ENCODE data around the gene MINDY1. TPM values are rescaled to one million over a fixed set of nuclear protein-coding genes. Genes with fewer than 3 reads are reported as not detected.

Gene MINDY1
- total and polyA plus RNA-seq, 12 donors = 6.0 to 37.5 (median 22.3) TPM

DNA sequence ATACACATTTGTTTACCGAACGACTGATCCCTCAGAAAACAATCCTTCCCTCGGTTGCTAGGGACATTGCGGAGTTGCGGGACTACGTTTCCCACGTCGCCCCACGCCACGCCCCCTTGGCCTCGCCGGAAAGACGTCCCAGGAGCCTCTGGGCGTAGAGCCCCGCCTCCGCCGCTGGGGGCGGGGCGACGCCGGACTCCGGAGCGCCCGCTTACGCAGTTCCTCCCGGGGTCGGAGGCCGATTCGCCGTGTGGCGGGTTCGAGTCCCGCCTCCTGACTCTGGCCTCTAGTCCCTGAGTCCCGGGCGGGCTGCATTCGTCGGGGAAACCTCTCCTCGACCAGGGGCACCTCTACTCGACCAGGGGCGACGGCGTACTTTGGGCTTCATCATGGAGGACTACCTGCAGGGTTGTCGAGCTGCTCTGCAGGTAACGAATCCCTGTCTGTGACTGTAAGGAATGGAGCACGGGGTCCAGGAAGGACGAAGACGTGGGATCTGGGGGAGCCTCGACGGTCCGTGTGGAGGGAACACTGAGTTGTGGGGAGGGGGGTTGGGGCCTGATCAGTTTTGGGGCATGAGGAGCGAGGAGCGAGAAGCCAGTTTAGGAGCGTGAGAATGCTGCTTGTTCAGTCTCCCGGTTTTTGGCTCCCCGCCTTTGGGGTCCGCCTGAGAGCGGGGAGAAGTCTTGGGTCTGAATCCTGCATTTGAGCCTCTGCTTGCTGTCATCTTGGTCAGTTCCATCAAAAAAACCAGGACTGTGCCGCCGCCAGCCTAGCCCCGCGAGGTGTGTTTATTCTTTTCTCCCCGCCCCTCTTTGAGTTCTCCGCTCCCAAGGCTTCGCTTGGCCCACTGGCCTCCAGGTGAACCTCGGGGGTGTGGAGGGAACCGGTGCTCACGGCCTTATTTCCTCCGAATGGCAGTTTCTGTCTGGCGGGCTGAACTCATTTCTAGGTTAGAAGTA is 1.8 kb upstream of the MINDY1 start, which contains the start of gene PRUNE1:
Gene PRUNE1, plus strand, starts transcription at position 206 of the 962 bp plus-strand sequence. Its CDS starts 184 bp downstream, at position 390.
- peak; percentile 96 to 98 (median 98) for DNase-seq
- Histone ChIP-seq H3K4me1 (replicated peaks in 1 of 2) (peaks cover 25 to 70% of the 10 kb centered on the region in 2 donors), H3K27ac (peak within 1 kb of the TSS; percentile 74 to 95 (median 76)), H3K36me3 (replicated peaks in 1 of 2) (no peaks in the 10 kb centered on the region), H3K27me3 (no peaks in the 10 kb centered on the region), H3K9me3 (replicated peaks in 1 of 3) (no peaks in the 10 kb centered on the region), H3K4me3 (peak within 1 kb of the TSS; percentile 46 to 98 (median 81))
- peak in 1 of 2 donors; percentile 9 for TF ChIP-seq POLR2A (IDR thresholded peaks at IDR 0.05)
- TF ChIP-seq, protein P1, sequence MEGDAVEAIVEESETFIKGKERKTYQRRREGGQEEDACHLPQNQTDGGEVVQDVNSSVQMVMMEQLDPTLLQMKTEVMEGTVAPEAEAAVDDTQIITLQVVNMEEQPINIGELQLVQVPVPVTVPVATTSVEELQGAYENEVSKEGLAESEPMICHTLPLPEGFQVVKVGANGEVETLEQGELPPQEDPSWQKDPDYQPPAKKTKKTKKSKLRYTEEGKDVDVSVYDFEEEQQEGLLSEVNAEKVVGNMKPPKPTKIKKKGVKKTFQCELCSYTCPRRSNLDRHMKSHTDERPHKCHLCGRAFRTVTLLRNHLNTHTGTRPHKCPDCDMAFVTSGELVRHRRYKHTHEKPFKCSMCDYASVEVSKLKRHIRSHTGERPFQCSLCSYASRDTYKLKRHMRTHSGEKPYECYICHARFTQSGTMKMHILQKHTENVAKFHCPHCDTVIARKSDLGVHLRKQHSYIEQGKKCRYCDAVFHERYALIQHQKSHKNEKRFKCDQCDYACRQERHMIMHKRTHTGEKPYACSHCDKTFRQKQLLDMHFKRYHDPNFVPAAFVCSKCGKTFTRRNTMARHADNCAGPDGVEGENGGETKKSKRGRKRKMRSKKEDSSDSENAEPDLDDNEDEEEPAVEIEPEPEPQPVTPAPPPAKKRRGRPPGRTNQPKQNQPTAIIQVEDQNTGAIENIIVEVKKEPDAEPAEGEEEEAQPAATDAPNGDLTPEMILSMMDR (IDR thresholded peaks at IDR 0.05) = peak in 2 of 6 experiments; percentile 7 to 33
- 1% methylated on average over 32 to 69 of the region's 69 CpGs for WGBS, 4 donors
- intact Hi-C loops (cut with DNase I) = no loop called here

- Histone ChIP-seq H3K27me3 (no peaks in the 10 kb centered on the region), H3K36me3 (replicated peaks in 1 of 2) (peaks cover 0 to 2% of the 10 kb centered on the region in 2 donors), H3K9me3 (replicated peaks in 1 of 3) (no peaks in the 10 kb centered on the region), H3K4me3 (peak overlapping the region in 1 of 4 donors; percentile 93), H3K27ac (peak overlapping the region; percentile 74 to 95 (median 76)), H3K4me1 (replicated peaks in 1 of 2) (peaks cover 21 to 70% of the 10 kb centered on the region in 2 donors)
- no peak for DNase-seq
- WGBS, 4 donors = 5 to 12% (median 9%) methylated on average over 4 of the region's 4 CpGs
- intact Hi-C loops (cut with DNase I) = no loop called here
- TF ChIP-seq POLR2A (IDR thresholded peaks at IDR 0.05) = no peak
- TF ChIP-seq, protein P1 (IDR thresholded peaks at IDR 0.05) = no peak
Measured at GRCh38 chr1:151007853-151008243, 1.1 kb upstream of the MINDY1 start.

GRCh38 chr1:151005729-151006319 is 878 bp downstream of the MINDY1 start:
- Histone ChIP-seq H3K4me3 (peak overlapping the region in 3 of 4 donors; percentile 45 to 69 (median 57)), H3K27ac (peak overlapping the region; percentile 70 to 95 (median 76)), H3K4me1 (replicated peaks in 1 of 2) (peaks cover 21 to 65% of the 10 kb centered on the region in 2 donors), H3K9me3 (replicated peaks in 1 of 3) (no peaks in the 10 kb centered on the region), H3K27me3 (no peaks in the 10 kb centered on the region), H3K36me3 (replicated peaks in 1 of 2) (peaks cover 0 to 18% of the 10 kb centered on the region in 2 donors)
- no peak for TF ChIP-seq POLR2A (IDR thresholded peaks at IDR 0.05)
- TF ChIP-seq, protein P1 (IDR thresholded peaks at IDR 0.05) = no peak
- intact Hi-C loops (cut with DNase I) = no loop called here
- DNase-seq = no peak
- WGBS, 4 donors = 5 to 17% (median 13%) methylated on average over 4 of the region's 4 CpGs

GRCh38 chr1:151003180-151003579 is 3.5 kb downstream of the MINDY1 start:
- TF ChIP-seq, protein P1 (IDR thresholded peaks at IDR 0.05) = no peak
- TF ChIP-seq POLR2A (IDR thresholded peaks at IDR 0.05) = no peak
- H3K9me3 ChIP-seq (replicated peaks in 1 of 3) = no peaks in the 10 kb centered on the region
- DNase-seq = no peak
- H3K4me3 ChIP-seq = peak overlapping the region in 1 of 4 donors; percentile 19
- peak overlapping the region in 1 of 5 donors; percentile 17 for H3K27ac ChIP-seq
- intact Hi-C loops (cut with DNase I) = no loop called here
- peaks cover 0 to 35% of the 10 kb centered on the region in 2 donors for H3K36me3 ChIP-seq (replicated peaks in 1 of 2)
- H3K4me1 ChIP-seq (replicated peaks in 1 of 2) = peaks cover 21 to 51% of the 10 kb centered on the region in 2 donors
- H3K27me3 ChIP-seq = no peaks in the 10 kb centered on the region

Data from adrenal gland (tissue), 12 donors.